ENCODE data around the gene TMEM30A. TPM values are rescaled to one million over a fixed set of nuclear protein-coding genes. Genes with fewer than 3 reads are reported as not detected.

TMEM30A gene
- total RNA-seq, 1 donor from 2014 or later: 112 TPM

DNA sequence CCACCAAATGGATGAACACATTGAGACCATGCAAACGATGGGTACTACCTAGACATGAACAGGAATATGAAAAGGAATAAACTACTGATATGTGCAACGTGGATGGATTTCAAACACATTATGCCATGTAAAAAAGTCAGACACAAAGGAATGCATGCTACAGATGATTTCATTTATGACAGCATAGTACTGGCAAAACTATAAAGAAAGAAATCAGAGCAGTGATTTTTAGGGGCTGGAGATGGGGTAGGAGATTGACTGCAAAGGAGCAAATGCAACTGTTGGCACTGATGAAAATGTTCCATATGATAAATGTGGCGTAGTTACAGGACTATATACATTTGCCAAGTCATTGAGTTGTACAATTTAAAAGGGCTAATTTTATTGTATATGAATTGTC is 65.3 kb downstream of the TMEM30A start:
- H3K9me3 Mint-ChIP-seq (ENCODE audit: unreplicated experiment): no peaks in the 10 kb centered on the region
- DNase-seq (ENCODE audit: extremely low spot score, unreplicated experiment): no peak
- H3K27me3 Mint-ChIP-seq (ENCODE audit: unreplicated experiment): no peaks in the 10 kb centered on the region
- no peak overlapping the region for H3K4me3 Mint-ChIP-seq (ENCODE audit: unreplicated experiment)
- H3K27ac Mint-ChIP-seq (ENCODE audit: unreplicated experiment): no peak overlapping the region
- H3K4me1 Mint-ChIP-seq (ENCODE audit: unreplicated experiment): peaks cover 8% of the 10 kb centered on the region
- no peaks in the 10 kb centered on the region for H3K36me3 Mint-ChIP-seq (ENCODE audit: unreplicated experiment)
- TF ChIP-seq, protein P1, sequence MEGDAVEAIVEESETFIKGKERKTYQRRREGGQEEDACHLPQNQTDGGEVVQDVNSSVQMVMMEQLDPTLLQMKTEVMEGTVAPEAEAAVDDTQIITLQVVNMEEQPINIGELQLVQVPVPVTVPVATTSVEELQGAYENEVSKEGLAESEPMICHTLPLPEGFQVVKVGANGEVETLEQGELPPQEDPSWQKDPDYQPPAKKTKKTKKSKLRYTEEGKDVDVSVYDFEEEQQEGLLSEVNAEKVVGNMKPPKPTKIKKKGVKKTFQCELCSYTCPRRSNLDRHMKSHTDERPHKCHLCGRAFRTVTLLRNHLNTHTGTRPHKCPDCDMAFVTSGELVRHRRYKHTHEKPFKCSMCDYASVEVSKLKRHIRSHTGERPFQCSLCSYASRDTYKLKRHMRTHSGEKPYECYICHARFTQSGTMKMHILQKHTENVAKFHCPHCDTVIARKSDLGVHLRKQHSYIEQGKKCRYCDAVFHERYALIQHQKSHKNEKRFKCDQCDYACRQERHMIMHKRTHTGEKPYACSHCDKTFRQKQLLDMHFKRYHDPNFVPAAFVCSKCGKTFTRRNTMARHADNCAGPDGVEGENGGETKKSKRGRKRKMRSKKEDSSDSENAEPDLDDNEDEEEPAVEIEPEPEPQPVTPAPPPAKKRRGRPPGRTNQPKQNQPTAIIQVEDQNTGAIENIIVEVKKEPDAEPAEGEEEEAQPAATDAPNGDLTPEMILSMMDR (IDR thresholded peaks at IDR 0.05): no peak

DNA sequence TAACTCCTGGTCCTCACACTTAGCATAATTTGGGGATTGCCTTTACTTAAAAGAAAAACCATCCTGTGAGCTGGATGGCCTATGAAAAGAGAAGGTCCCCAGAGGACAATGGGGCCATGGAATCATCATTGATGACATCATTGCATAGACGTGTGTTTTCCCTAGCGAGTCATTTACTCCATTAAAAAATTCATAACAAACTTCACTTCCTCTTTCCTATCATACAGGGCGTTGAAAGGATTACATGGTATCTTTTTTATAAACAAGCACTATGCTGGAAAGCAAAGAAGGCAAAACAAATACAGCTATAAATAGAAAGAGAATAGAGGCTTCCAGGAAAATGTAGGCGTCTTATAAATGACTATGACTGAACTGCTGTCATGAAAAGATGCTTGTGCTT is 67.4 kb downstream of the TMEM30A start:
- Mint-ChIP-seq H3K27me3 (ENCODE audit: unreplicated experiment) (no peaks in the 10 kb centered on the region), H3K4me1 (ENCODE audit: unreplicated experiment) (peaks cover 23% of the 10 kb centered on the region), H3K9me3 (ENCODE audit: unreplicated experiment) (no peaks in the 10 kb centered on the region), H3K27ac (ENCODE audit: unreplicated experiment) (no peak overlapping the region), H3K4me3 (ENCODE audit: unreplicated experiment) (no peak overlapping the region), H3K36me3 (ENCODE audit: unreplicated experiment) (no peaks in the 10 kb centered on the region)
- no peak for DNase-seq (ENCODE audit: extremely low spot score, unreplicated experiment)
- TF ChIP-seq, protein P1 (IDR thresholded peaks at IDR 0.05): no peak

DNA sequence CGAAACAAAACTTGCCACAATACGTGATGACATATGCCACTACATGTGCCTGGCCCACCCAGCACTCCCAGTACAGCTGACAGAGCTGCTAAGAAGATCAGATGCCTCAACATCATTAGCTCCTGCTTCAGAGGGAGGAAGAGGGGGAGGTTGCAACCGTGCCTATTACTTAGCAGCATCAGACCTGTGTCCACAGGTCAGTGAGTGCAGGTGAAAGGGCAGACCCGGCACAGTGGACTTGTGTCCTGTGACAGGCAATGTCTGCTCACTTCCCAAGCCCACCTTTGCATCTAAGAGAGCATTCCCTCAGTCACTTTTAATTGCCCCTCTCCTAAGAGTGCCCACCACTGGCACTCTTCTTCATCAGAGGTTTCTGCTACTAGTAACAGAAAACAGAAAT is 69.3 kb downstream of the TMEM30A start:
- H3K4me1 Mint-ChIP-seq (ENCODE audit: unreplicated experiment): peaks cover 38% of the 10 kb centered on the region
- H3K4me3 Mint-ChIP-seq (ENCODE audit: unreplicated experiment): no peak overlapping the region
- TF ChIP-seq, protein P1 (IDR thresholded peaks at IDR 0.05): no peak
- DNase-seq (ENCODE audit: extremely low spot score, unreplicated experiment): no peak
- no peaks in the 10 kb centered on the region for H3K36me3 Mint-ChIP-seq (ENCODE audit: unreplicated experiment)
- H3K27me3 Mint-ChIP-seq (ENCODE audit: unreplicated experiment): no peaks in the 10 kb centered on the region
- H3K9me3 Mint-ChIP-seq (ENCODE audit: unreplicated experiment): no peaks in the 10 kb centered on the region
- no peak overlapping the region for H3K27ac Mint-ChIP-seq (ENCODE audit: unreplicated experiment)

DNA sequence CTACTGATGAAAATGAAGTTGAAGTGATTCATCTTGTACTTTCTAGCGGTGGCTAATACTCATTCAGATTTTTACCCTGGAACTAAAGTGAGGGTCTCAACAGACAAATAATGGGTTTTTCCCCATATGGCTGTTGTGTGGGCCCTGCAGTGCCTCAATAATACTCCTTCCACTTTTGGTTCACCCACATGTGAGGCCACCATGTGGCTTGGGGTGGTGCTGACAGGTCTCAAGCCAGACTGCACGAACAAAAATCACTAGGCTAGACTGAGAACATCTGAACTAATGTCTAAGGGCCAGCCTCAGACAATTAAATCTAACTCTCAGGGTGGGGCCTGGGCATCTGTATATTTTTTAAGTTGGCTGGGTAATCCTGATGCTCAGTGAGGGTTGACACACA is 70.9 kb downstream of the TMEM30A start:
- Mint-ChIP-seq H3K4me1 (ENCODE audit: unreplicated experiment) (peaks cover 46% of the 10 kb centered on the region), H3K36me3 (ENCODE audit: unreplicated experiment) (no peaks in the 10 kb centered on the region), H3K4me3 (ENCODE audit: unreplicated experiment) (no peak overlapping the region), H3K27me3 (ENCODE audit: unreplicated experiment) (no peaks in the 10 kb centered on the region), H3K27ac (ENCODE audit: unreplicated experiment) (no peak overlapping the region), H3K9me3 (ENCODE audit: unreplicated experiment) (no peaks in the 10 kb centered on the region)
- TF ChIP-seq, protein P1 (IDR thresholded peaks at IDR 0.05): no peak
- DNase-seq (ENCODE audit: extremely low spot score, unreplicated experiment): no peak

DNA sequence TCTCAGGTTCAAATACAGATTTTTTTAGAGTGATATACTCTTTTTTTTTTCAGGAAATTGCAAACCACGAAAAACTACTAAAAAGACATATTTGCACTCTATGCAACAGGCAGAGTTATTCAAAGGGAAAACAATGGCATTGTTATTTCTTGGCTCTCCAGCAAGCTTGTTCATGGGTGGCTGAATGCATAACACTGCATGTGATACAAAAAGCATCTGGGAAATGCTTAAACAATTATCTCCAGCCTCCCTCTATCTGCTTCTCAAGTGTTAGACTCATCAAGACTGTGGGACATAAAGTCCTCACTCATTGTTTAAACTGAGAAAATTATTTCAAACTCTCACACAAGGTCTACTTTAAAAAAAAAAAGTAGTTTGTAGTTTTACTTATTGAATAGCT is 71.5 kb downstream of the TMEM30A start:
- DNase-seq (ENCODE audit: extremely low spot score, unreplicated experiment): no peak
- H3K36me3 Mint-ChIP-seq (ENCODE audit: unreplicated experiment): no peaks in the 10 kb centered on the region
- TF ChIP-seq, protein P1 (IDR thresholded peaks at IDR 0.05): no peak
- H3K4me3 Mint-ChIP-seq (ENCODE audit: unreplicated experiment): no peak overlapping the region
- no peak overlapping the region for H3K27ac Mint-ChIP-seq (ENCODE audit: unreplicated experiment)
- peaks cover 53% of the 10 kb centered on the region for H3K4me1 Mint-ChIP-seq (ENCODE audit: unreplicated experiment)
- no peaks in the 10 kb centered on the region for H3K9me3 Mint-ChIP-seq (ENCODE audit: unreplicated experiment)
- no peaks in the 10 kb centered on the region for H3K27me3 Mint-ChIP-seq (ENCODE audit: unreplicated experiment)

All from osteocyte (in vitro differentiated cells).